PFSK-1 (cell line): ENCODE results near the gene SNX24.

Experiments
- FOXP2 ChIP-seq: optimal IDR thresholded peaks from 2 replicates; pipeline ENCODE3; 2011; ENCODE audit warnings: borderline replicate concordance, control low read depth, inconsistent platforms; ENCODE audit not compliant: insufficient read depth; ENCODE audit errors: extremely low read length, extremely low read depth
- POLR2AphosphoS5 ChIP-seq: IDR thresholded peaks from 2 replicates; pipeline ENCODE4 v1.6.1; 2012; ENCODE audit warnings: low read depth, mild to moderate bottlenecking, control low read depth, low read length, moderate library complexity
- SIN3A ChIP-seq: IDR thresholded peaks from 2 replicates; pipeline ENCODE4 v1.6.1; 2012; ENCODE audit warnings: mild to moderate bottlenecking, low read length, moderate library complexity, borderline replicate concordance; ENCODE audit not compliant: insufficient read depth
- TAF1 ChIP-seq: IDR thresholded peaks from 2 replicates; pipeline ENCODE4 v1.6.1; 2012; ENCODE audit warnings: low read length, control low read depth, borderline replicate concordance; ENCODE audit not compliant: insufficient read depth
- TF ChIP-seq, protein P1 (sequence below), 2 experiments: IDR thresholded peaks; 2 replicates each; pipeline versions ENCODE4 v1.6.1 to v1.8.0; 2011 to 2012; ENCODE audit warnings: low read depth in 2 of 2, low read length in 2 of 2, control low read depth in 1 of 2, inconsistent platforms in 1 of 2, mild to moderate bottlenecking in 1 of 2, moderate library complexity in 1 of 2; ENCODE audit not compliant: insufficient read depth in 1 of 2

SNX24 gene

DNA sequence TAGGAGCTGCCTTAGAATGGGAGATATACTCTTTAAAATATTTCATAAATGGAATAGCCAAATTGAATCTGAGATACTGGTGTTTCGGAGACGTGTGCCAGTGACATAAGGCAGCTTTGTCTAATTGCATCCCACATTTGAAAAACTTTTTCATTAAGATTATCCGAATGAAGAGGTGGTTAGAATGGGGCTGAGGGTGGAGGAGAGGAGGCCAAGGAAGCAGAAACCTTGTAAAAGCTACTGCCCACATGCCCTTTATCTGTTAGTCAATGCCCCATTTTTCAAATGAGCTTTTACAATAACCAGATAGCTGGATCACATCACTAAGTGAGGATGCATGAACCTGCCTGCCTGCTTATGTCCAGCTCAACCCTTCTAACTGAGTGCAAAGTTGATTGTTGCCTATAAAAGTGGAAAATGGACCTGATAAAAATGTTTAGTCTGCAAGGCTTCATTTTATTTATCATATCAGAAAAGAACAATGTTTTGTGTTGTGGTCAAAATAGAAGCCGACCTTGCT lies 34.8 kb downstream of the SNX24 start:
- TF ChIP-seq SIN3A: no peak
- TF ChIP-seq TAF1: no peak
- TF ChIP-seq POLR2AphosphoS5: no peak
- TF ChIP-seq FOXP2: no peak
- TF ChIP-seq, protein P1, sequence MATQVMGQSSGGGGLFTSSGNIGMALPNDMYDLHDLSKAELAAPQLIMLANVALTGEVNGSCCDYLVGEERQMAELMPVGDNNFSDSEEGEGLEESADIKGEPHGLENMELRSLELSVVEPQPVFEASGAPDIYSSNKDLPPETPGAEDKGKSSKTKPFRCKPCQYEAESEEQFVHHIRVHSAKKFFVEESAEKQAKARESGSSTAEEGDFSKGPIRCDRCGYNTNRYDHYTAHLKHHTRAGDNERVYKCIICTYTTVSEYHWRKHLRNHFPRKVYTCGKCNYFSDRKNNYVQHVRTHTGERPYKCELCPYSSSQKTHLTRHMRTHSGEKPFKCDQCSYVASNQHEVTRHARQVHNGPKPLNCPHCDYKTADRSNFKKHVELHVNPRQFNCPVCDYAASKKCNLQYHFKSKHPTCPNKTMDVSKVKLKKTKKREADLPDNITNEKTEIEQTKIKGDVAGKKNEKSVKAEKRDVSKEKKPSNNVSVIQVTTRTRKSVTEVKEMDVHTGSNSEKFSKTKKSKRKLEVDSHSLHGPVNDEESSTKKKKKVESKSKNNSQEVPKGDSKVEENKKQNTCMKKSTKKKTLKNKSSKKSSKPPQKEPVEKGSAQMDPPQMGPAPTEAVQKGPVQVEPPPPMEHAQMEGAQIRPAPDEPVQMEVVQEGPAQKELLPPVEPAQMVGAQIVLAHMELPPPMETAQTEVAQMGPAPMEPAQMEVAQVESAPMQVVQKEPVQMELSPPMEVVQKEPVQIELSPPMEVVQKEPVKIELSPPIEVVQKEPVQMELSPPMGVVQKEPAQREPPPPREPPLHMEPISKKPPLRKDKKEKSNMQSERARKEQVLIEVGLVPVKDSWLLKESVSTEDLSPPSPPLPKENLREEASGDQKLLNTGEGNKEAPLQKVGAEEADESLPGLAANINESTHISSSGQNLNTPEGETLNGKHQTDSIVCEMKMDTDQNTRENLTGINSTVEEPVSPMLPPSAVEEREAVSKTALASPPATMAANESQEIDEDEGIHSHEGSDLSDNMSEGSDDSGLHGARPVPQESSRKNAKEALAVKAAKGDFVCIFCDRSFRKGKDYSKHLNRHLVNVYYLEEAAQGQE (IDR thresholded peaks at IDR 0.05; ENCODE audit: insufficient read depth in 1 of 2, low read depth in 2 of 2, low read length in 2 of 2): no peak

DNA sequence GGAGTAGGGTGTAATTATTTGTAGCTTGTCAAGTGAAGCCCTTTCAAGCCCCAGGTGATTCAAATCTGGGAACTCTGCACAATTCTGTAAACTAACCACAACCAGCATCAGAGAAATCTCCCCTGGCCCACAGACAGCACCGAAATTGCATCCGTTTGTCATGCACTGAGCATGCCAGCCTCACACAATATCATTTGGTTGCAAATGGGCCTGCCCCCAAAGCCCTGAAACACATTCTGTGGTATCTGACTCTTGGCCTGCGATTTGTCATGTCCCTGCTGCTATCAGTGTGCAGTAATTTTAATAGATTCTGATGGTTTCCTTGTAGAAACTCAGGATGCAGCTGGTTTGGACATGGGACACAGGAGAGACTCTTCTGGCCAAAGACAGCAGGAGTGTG lies 35.3 kb downstream of the SNX24 start:
- TF ChIP-seq, protein P1 (IDR thresholded peaks at IDR 0.05; ENCODE audit: insufficient read depth in 1 of 2, low read depth in 2 of 2, low read length in 2 of 2): no peak
- no peak for TF ChIP-seq TAF1
- TF ChIP-seq FOXP2: no peak

DNA sequence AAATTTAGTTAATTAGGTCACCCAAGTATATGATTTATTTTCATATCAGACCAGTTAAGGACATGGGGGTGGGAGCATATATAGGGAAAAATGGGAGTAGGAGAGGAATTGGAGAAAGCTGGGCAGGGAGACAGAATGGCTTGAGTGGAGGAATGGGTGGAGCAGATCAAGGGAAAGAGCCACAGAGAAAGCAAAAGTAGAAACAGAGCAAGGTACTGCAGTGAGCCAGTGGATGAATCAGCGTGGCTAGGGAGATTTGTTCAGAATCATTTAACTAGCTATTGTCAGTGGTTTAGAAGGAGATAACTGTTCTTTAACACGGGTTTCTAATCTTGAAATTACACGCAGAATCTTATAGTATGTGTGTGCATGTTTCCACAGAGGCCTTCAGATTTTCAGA lies 37.4 kb downstream of the SNX24 start:
- TF ChIP-seq POLR2AphosphoS5 (no peak), FOXP2 (no peak)

DNA sequence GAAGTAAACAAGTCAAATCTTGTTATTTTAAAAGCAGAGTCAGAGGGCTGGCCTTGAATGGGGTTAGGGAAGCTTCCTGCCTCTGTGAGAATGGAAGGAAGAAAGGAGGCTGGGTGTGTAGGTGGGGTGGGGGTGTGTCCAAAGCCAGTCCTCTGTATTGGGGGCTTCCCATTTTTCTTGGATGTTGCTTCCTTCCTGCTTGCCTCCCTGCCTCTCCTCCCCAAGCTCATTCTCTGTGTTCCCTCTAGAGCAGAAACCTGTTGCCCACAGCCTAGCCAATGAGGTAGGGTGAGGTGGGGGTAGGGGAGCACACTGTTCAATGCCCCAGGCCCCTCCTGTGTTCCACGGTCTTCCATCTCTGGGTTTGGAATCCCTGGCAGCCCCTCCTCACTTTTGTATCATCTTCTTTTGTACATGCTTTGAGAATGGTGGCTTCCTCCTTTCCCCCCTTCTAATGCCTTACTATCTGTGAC lies 39.7 kb downstream of the SNX24 start:
- TF ChIP-seq SIN3A (no peak), POLR2AphosphoS5 (no peak), TAF1 (no peak), FOXP2 (no peak)
- TF ChIP-seq, protein P1 (IDR thresholded peaks at IDR 0.05; ENCODE audit: insufficient read depth in 1 of 2, low read depth in 2 of 2, low read length in 2 of 2): no peak

DNA sequence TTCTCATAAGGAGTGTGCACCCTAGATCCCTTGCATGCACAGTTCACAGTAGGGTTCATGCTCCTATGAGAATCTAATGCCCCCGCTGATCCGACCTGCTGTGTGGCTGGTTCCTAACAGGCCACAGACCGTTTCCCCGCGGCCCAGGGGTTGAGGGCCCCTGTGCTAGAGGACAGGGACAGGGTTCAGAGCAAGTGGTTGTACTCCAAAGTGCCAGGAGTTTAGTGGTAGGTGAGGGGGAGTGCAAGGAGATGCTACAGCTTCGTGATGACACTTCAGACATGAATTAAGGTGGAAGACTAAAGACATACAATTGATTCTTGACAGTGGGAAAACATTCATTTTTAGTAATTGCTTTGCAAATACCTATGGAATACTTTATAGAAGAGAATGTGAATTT lies 40.5 kb downstream of the SNX24 start:
- TF ChIP-seq FOXP2: no peak
- TF ChIP-seq, protein P1 (IDR thresholded peaks at IDR 0.05; ENCODE audit: insufficient read depth in 1 of 2, low read depth in 2 of 2, low read length in 2 of 2): no peak
- no peak for TF ChIP-seq POLR2AphosphoS5
- no peak for TF ChIP-seq SIN3A
- no peak for TF ChIP-seq TAF1

DNA sequence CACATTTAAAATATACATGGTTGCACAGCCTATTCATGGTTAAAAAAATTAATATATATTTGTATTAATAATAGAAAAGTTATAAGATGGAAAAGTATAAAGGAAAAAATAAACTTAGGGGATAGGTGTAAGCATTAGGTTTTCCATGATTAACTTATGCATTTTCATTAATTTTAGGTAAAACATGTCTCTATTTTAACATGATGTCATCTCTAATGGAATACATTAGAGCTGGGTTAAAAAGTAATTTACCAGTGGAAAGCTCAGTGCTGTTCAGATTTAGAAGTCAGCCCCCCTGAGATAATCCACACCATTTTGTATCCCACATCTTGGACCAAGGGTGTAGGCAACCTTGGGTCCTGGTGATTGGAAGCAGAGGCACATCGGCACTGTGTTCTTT lies 49.7 kb downstream of the SNX24 start:
- TF ChIP-seq POLR2AphosphoS5 (no peak), SIN3A (no peak), FOXP2 (no peak), TAF1 (no peak)
- TF ChIP-seq, protein P1 (IDR thresholded peaks at IDR 0.05; ENCODE audit: insufficient read depth in 1 of 2, low read depth in 2 of 2, low read length in 2 of 2): no peak
